HG02970 (cell line): ENCODE data around the gene PLEKHG2.
A peak's percentile ranks its signal among the peaks of the same experiment; 100 is the strongest.

ENCODE experiments used
- ATAC-seq: cut with Tn5 transposase; IDR thresholded peaks from one replicate; pipeline ENCODE4 v1.9.1; 2021; ENCODE audit warnings: mild to moderate bottlenecking, moderate library complexity, moderate number of reproducible peaks; ENCODE audit not compliant: unreplicated experiment, low FRiP score

Gene PLEKHG2

GRCh38 chr19:39416152-39417120 lies 4.0 kb downstream of the PLEKHG2 start:
- ATAC-seq: no peak

- ATAC-seq: no peak
Measured at GRCh38 chr19:39417463-39418181, 5.2 kb downstream of the PLEKHG2 start.

DNA sequence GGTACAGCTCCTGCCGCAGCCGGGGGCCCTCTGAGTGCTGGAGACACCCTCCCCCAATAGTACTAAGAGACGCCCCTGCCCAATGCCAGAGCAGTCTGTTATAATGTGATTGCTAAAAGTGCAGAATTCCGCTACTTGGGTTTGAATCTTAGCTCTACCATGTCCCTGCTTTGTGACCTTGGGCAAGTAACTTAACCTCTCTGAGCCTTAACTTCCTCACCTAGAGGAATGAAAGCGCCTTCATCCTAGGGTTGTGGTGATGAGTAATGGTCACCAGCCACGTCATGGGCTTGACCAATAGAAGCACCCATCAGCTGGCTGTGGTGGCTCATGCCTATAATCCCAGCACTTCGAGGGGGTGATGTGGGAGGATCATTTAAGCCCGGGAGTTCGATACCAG lies 6.5 kb downstream of the PLEKHG2 start:
- ATAC-seq: no peak

GRCh38 chr19:39420769-39421168 lies 8.3 kb downstream of the PLEKHG2 start:
- ATAC-seq: no peak

- no peak for ATAC-seq
Measured at GRCh38 chr19:39422020-39422419, 9.6 kb downstream of the PLEKHG2 start.

- ATAC-seq: no peak
Measured at GRCh38 chr19:39423258-39424086, 11.0 kb downstream of the PLEKHG2 start.

DNA sequence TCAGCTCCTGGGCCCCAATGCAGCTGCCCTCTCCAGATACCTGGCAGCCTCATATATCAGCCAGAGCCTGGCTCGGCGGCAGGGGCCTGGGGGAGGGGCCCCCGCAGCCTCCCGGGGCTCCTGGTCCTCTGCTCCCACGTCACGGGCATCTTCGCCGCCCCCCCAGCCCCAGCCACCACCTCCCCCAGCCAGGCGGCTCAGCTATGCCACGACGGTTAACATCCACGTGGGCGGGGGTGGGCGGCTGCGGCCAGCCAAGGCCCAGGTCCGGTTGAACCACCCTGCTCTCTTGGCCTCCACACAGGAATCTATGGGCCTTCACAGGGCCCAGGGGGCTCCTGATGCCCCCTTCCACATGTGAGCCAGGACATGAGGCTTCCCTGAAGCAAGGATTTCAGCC lies 12.5 kb downstream of the PLEKHG2 start:
- no peak for ATAC-seq

GRCh38 chr19:39425744-39426143 lies 13.3 kb downstream of the PLEKHG2 start:
- no peak for ATAC-seq

DNA sequence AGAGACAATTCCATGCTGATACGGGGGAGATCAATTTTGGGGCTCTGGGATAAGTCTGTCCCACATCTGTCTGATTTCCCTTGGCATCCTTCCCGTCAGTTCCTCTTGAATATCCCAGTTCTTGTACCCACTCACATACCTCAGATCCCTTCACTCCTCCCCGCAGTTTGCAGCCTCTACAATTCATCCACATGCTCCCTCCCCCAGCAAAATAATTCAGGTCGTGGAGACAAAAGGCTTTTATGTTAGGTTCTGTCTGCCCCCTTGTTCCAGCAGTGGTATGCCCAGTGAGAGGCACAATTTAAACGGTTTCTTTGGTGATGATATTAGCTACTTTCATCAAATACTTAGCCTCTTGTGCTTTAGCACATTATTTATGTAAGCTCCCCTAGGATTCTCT lies 13.7 kb downstream of the PLEKHG2 start:
- no peak for ATAC-seq

GRCh38 chr19:39427707-39428106 lies 15.2 kb downstream of the PLEKHG2 start:
- ATAC-seq: no peak

DNA sequence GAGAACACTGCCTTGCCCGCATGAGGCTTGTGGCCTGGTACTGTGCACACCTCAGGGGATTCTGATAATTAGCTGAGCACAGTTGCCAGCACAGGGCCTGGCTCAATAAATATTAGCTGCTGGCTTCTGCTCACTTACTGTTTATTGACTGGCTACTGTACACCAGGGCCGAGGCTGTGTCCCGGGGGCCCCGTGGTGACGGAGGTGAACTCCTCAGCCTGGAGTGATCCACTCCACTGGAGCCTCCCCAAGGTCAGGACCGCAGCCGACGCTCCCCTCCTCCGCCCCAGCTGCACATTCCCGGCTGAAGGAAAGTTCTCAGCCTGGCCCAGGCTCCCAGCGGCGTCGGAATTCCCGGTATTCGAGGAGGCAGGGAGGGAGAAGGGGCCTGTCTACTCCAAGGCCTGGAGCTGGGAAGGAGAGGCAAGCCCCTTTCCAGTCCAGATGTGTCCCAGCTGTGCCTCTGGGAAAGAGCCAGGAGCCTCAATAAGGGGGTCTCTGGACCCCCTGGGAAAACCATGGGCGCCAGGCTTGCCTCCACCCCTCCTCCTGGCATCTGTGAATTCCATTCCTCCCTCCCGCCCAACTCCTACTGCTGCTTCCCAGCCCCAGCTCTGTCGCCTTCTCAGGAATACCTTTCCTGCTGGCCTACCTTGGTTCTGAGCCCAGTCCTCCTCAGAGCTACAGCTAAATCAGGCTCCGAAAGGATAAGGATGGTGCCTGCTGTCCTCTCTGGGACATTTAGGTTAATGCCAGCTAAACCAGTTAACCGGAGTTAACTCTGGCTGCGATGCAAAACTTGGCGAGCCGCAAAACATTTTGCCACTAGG lies 16.0 kb downstream of the PLEKHG2 start:
- ATAC-seq: no peak

GRCh38 chr19:39430675-39431593 lies 18.5 kb downstream of the PLEKHG2 start:
- no peak for ATAC-seq

- no peak for ATAC-seq
Measured at GRCh38 chr19:39432677-39433025, 20.2 kb downstream of the PLEKHG2 start.

- ATAC-seq: no peak
Measured at GRCh38 chr19:39433480-39434079, 21.1 kb downstream of the PLEKHG2 start.

GRCh38 chr19:39434123-39435076 lies 21.9 kb downstream of the PLEKHG2 start:
- no peak for ATAC-seq

- ATAC-seq: peak; percentile 87
Measured at GRCh38 chr19:39435499-39436349, 23.3 kb downstream of the PLEKHG2 start, which contains the start of gene RPS16. Gene RPS16, minus strand, starts transcription at chr19:39435949. Its CDS starts 54 bp downstream, at chr19:39435895.
